B cell (primary cell): Measurements from ENCODE around the gene BBOX1. TPM values are rescaled to one million over a fixed set of nuclear protein-coding genes. Genes with fewer than 3 reads are reported as not detected.

Experiments
- ATAC-seq: fragments of 200-7000 bp; cut with Tn5 transposase; one replicate; pipeline ENCODE4 v1.10.0; 2021; ENCODE audit warnings: low read depth, mild to moderate bottlenecking, moderate number of reproducible peaks, moderate library complexity
- CTCF ChIA-PET: fragments of 350-600 bp; sonication (Branson Sonifier 250); formaldehyde crosslinking; loops from one replicate; lab custom pipeline; 2021; ENCODE audit warnings: antibody characterized with exemption, inconsistent platforms; lab: Charles Lee
- POLR2A ChIA-PET: fragments of 350-600 bp; sonication (Branson Sonifier 250); formaldehyde crosslinking; loops from one replicate; lab custom pipeline; 2021; ENCODE audit warnings: antibody characterized with exemption; lab: Charles Lee
- DNase-seq: peaks from one replicate; pipeline ENCODE4 v3.0.0; 2013
- H2AFZ ChIP-seq: 2 replicates; pipeline ENCODE4 v1.6.1; 2012; ENCODE audit warnings: mild to moderate bottlenecking, low read depth, low read length; ENCODE audit not compliant: insufficient read depth, poor library complexity, severe bottlenecking
- H3K27ac ChIP-seq, 2 donors: 1 replicate in 1 of 2; 2 replicates in 1 of 2; pipeline ENCODE4 v1.5.1; 2012 to 2013; ENCODE audit warnings: low read length in 2 of 2, mild to moderate bottlenecking in 2 of 2, moderate library complexity in 1 of 2
- H3K27me3 ChIP-seq, 4 experiments: fragments of 200-600 bp in 1 of 4; sonication (generic) in 1 of 4; replicated peaks in 1 of 4; 1 replicate in 2 of 4; 2 replicates in 2 of 4; pipeline versions ENCODE4 v1.6.1 to v1.7.0; 2013 to 2016; ENCODE audit warnings: low read length in 3 of 4, mild to moderate bottlenecking in 2 of 4, mixed read lengths in 1 of 4, moderate library complexity in 1 of 4; ENCODE audit not compliant: insufficient read depth in 4 of 4, control insufficient read depth in 3 of 4; ENCODE audit errors: control extremely low read depth in 1 of 4
- H3K36me3 ChIP-seq, 2 experiments: replicated peaks in 1 of 2; 1 replicate in 1 of 2; 2 replicates in 1 of 2; pipeline versions ENCODE4 v1.6.1 to v1.7.1; 2013; ENCODE audit warnings: low read length in 1 of 2; ENCODE audit not compliant: insufficient read depth in 2 of 2, control insufficient read depth in 1 of 2; ENCODE audit errors: control extremely low read depth in 1 of 2, extremely low read depth in 1 of 2
- H3K4me1 ChIP-seq, 2 donors: fragments of 200-600 bp in 1 of 2; sonication (generic) in 1 of 2; 1 replicate in 1 of 2; 2 replicates in 1 of 2; pipeline versions ENCODE4 v1.5.1 to v1.6.1; 2013 to 2017; ENCODE audit warnings: low read length in 2 of 2; ENCODE audit not compliant: control insufficient read depth in 2 of 2, insufficient read depth in 2 of 2
- H3K4me2 ChIP-seq: replicated peaks from 2 replicates; pipeline ENCODE3; 2012; ENCODE audit warnings: mild to moderate bottlenecking, low read depth, low read length; ENCODE audit not compliant: poor library complexity, severe bottlenecking
- H3K4me3 ChIP-seq, 5 experiments: fragments of 200-600 bp in 1 of 5; sonication (generic) in 1 of 5; 1 replicate in 3 of 5; 2 replicates in 2 of 5; pipeline versions ENCODE4 v1.5.1 to v1.7.0; 2011 to 2016; ENCODE audit warnings: low read length in 4 of 5, mild to moderate bottlenecking in 4 of 5, low read depth in 2 of 5, control low read depth in 1 of 5, moderate library complexity in 1 of 5; ENCODE audit not compliant: insufficient read depth in 1 of 5; ENCODE audit errors: control extremely low read depth in 1 of 5, extremely low read depth in 1 of 5
- H3K79me2 ChIP-seq: fragments of 200-600 bp; sonication (generic); one replicate; pipeline ENCODE4 v1.6.0; 2016; ENCODE audit warnings: low read length; ENCODE audit not compliant: control insufficient read depth, insufficient read depth
- H3K9ac ChIP-seq: fragments of 200-600 bp; sonication (generic); 2 replicates; pipeline ENCODE4 v1.6.1; 2017; ENCODE audit warnings: mild to moderate bottlenecking, low read length, moderate library complexity
- H3K9me3 ChIP-seq, 3 donors: one replicate each; pipeline versions ENCODE4 v1.6.1 to v1.7.1; 2013; ENCODE audit warnings: low read length in 2 of 3; ENCODE audit not compliant: control insufficient read depth in 2 of 3, insufficient read depth in 1 of 3; ENCODE audit errors: control extremely low read depth in 1 of 3
- H4K20me1 ChIP-seq: 2 replicates; pipeline ENCODE4 v1.6.0; 2012; ENCODE audit warnings: mild to moderate bottlenecking, low read length; ENCODE audit not compliant: insufficient read depth, control insufficient read depth, poor library complexity, severe bottlenecking
- H3K27ac Mint-ChIP-seq: one replicate; pipeline ENCODE4 v1.8.0; 2021; ENCODE audit warnings: mixed read lengths
- H3K27me3 Mint-ChIP-seq: one replicate; pipeline ENCODE4 v1.8.0; 2021; ENCODE audit warnings: mixed read lengths
- H3K4me1 Mint-ChIP-seq: one replicate; pipeline ENCODE4 v1.8.0; 2021; ENCODE audit warnings: mixed read lengths
- H3K4me3 Mint-ChIP-seq: one replicate; pipeline ENCODE4 v1.8.0; 2021; ENCODE audit warnings: mixed read lengths
- H3K9me3 Mint-ChIP-seq: one replicate; pipeline ENCODE4 v1.8.0; 2022; ENCODE audit warnings: mixed read lengths; ENCODE audit not compliant: insufficient read depth
- CTCF ChIP-seq: fragments of 200-600 bp; IDR thresholded peaks from one replicate; pipeline ENCODE4 v1.8.0; 2022; ENCODE audit warnings: antibody characterized with exemption, mild to moderate bottlenecking
- EZH2 ChIP-seq: IDR thresholded peaks from 2 replicates; pipeline ENCODE4 v1.6.1; 2012; ENCODE audit warnings: borderline replicate concordance, low read depth, mild to moderate bottlenecking, moderate library complexity, low read length; ENCODE audit not compliant: insufficient read depth, poor library complexity, severe bottlenecking
- WGBS: methylation state at CpG from one replicate; pipeline ENCODE4 v1.1.5; 2013; ENCODE audit warnings: missing lambda C conversion rate; ENCODE audit not compliant: insufficient coverage; 5-methylcytosine and 5-hydroxymethylcytosine counted together
- intact Hi-C: fragments of 100-400 bp; cut with micrococcal nuclease; formaldehyde crosslinking; loops from one replicate; pipeline ENCODE4 v1.10.0; 2022
- polyA plus RNA-seq: library from polyadenylated mRNA; depleted of rRNA; stranded (reverse); fragments of >200 nt; gene quantifications from 2 replicates; pipeline ENCODE4 v1.2.3, GENCODE V29; 2012
- total RNA-seq, 2 donors: library from RNA; stranded (reverse); fragments of 120-200 nt in 1 of 2; gene quantifications; 1 replicate in 1 of 2; 2 replicates in 1 of 2; pipeline versions ENCODE4 v1.2.3 to v1.2.4, GENCODE V29; 2013 to 2022

BBOX1 gene
- total and polyA plus RNA-seq, 2 donors (not counting 1 experiment from before 2014, with no cell fraction given) = not detected

- Mint-ChIP-seq H3K27ac (no peak overlapping the region), H3K27me3 (no peaks in the 10 kb centered on the region), H3K4me3 (no peak overlapping the region), H3K9me3 (no peaks in the 10 kb centered on the region), H3K4me1 (no peaks in the 10 kb centered on the region)
- no peak overlapping the region for H3K9ac ChIP-seq
- TF ChIP-seq CTCF (no peak), EZH2 (no peak)
- ChIA-PET CTCF (no interaction called here), POLR2A (no interaction called here)
- H2AFZ ChIP-seq = no peak overlapping the region
- no peak overlapping the region for H3K4me2 ChIP-seq
- H3K79me2 ChIP-seq = no peaks in the 10 kb centered on the region
- intact Hi-C loops = no loop called here
- H3K36me3 ChIP-seq = no peaks in the 10 kb centered on the region
- no peaks in the 10 kb centered on the region for H3K4me1 ChIP-seq
- ATAC-seq = no peak
- peaks cover 0 to 2% (median under 1%) of the 10 kb centered on the region in 3 donors for H3K9me3 ChIP-seq
- no peak for DNase-seq
- no peaks in the 10 kb centered on the region for H4K20me1 ChIP-seq
- H3K27ac ChIP-seq = no peak overlapping the region
- no peak overlapping the region for H3K4me3 ChIP-seq
- whole genome bisulfite sequencing = 92% methylated on average over 5 of the region's 8 CpGs
- H3K27me3 ChIP-seq = no peaks in the 10 kb centered on the region
Measured at GRCh38 chr11:27025957-27026733, 14.5 kb upstream of the BBOX1 start.

- no peaks in the 10 kb centered on the region for H3K27me3 ChIP-seq
- H3K79me2 ChIP-seq = no peaks in the 10 kb centered on the region
- no peak overlapping the region for H3K4me3 ChIP-seq
- H3K9ac ChIP-seq = no peak overlapping the region
- CTCF ChIA-PET = no interaction called here
- H3K27ac ChIP-seq = no peak overlapping the region
- no peak for DNase-seq
- POLR2A ChIA-PET = no interaction called here
- intact Hi-C loops = no loop called here
- H2AFZ ChIP-seq = no peak overlapping the region
- H3K4me1 Mint-ChIP-seq = no peaks in the 10 kb centered on the region
- no CpG with 5 or more reads among the region's 1 CpG for WGBS
- no peak for ATAC-seq
- H3K9me3 Mint-ChIP-seq = no peaks in the 10 kb centered on the region
- H3K4me3 Mint-ChIP-seq = no peak overlapping the region
- H3K27me3 Mint-ChIP-seq = no peaks in the 10 kb centered on the region
- H3K4me1 ChIP-seq = no peaks in the 10 kb centered on the region
- TF ChIP-seq CTCF (no peak), EZH2 (no peak)
- H3K9me3 ChIP-seq = peaks cover 0 to 15% (median 2%) of the 10 kb centered on the region in 3 donors
- H3K36me3 ChIP-seq = no peaks in the 10 kb centered on the region
- no peaks in the 10 kb centered on the region for H4K20me1 ChIP-seq
- H3K4me2 ChIP-seq = no peak overlapping the region
- H3K27ac Mint-ChIP-seq = no peak overlapping the region
Measured at GRCh38 chr11:27028561-27028965, 12.1 kb upstream of the BBOX1 start.
